Measurements from ENCODE around the gene GDF10. TPM values are rescaled to one million over a fixed set of nuclear protein-coding genes. Genes with fewer than 3 reads are reported as not detected.

Gene GDF10
- total RNA-seq, 1 experiment from 2014 or later = 0.24 TPM

DNA sequence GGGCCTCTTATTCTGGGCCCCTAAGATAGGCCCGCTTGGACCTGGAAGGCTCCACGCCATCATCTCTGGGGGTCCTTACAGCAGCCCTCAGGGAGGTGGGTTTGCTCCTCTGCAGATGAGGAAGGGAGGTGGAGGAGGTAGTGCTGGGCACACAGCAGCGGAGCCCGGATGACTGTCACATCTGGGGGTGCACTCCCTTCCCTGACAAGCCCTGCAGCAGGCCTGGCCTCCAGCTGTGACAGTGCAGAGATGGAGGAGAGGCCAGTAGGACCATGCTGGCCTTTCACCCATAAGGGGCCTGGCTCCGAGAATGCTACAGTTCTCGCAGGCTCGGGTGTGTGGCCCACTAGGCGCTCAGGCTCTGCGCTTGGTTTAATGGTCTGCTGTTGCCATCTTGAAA is 31.5 kb downstream of the GDF10 start:
- Mint-ChIP-seq H3K27me3 (ENCODE audit: low read depth) (no peaks in the 10 kb centered on the region), H3K27ac (no peak overlapping the region), H3K4me1 (no peaks in the 10 kb centered on the region), H3K4me3 (no peak overlapping the region), H3K36me3 (no peaks in the 10 kb centered on the region), H3K9me3 (peaks cover 17% of the 10 kb centered on the region)
- TF ChIP-seq, protein P1, sequence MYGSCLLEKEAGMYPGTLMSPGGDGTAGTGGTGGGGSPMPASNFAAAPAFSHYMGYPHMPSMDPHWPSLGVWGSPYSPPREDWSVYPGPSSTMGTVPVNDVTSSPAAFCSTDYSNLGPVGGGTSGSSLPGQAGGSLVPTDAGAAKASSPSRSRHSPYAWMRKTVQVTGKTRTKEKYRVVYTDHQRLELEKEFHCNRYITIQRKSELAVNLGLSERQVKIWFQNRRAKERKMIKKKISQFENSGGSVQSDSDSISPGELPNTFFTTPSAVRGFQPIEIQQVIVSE (CRISPR knock-in tag; IDR thresholded peaks at IDR 0.05; ENCODE audit: borderline replicate concordance) = no peak
- TF ChIP-seq, protein P2, sequence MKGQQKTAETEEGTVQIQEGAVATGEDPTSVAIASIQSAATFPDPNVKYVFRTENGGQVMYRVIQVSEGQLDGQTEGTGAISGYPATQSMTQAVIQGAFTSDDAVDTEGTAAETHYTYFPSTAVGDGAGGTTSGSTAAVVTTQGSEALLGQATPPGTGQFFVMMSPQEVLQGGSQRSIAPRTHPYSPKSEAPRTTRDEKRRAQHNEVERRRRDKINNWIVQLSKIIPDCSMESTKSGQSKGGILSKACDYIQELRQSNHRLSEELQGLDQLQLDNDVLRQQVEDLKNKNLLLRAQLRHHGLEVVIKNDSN (CRISPR knock-in tag; IDR thresholded peaks at IDR 0.05) = no peak
- TF ChIP-seq, protein P3, sequence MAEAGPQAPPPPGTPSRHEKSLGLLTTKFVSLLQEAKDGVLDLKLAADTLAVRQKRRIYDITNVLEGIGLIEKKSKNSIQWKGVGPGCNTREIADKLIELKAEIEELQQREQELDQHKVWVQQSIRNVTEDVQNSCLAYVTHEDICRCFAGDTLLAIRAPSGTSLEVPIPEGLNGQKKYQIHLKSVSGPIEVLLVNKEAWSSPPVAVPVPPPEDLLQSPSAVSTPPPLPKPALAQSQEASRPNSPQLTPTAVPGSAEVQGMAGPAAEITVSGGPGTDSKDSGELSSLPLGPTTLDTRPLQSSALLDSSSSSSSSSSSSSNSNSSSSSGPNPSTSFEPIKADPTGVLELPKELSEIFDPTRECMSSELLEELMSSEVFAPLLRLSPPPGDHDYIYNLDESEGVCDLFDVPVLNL (CRISPR knock-in tag; IDR thresholded peaks at IDR 0.05; ENCODE audit: borderline replicate concordance, low read depth) = no peak
- TF ChIP-seq OVOL2 (CRISPR knock-in tag; IDR thresholded peaks at IDR 0.05; ENCODE audit: borderline replicate concordance) (no peak), ZNF138 (CRISPR knock-in tag; conservative IDR thresholded peaks at IDR 0.05) (no peak), HMGA2 (CRISPR knock-in tag; IDR thresholded peaks at IDR 0.05) (no peak), ZBTB21 (CRISPR knock-in tag; IDR thresholded peaks at IDR 0.05; ENCODE audit: borderline replicate concordance) (no peak), ZNF219 (CRISPR knock-in tag; IDR thresholded peaks at IDR 0.05; ENCODE audit: borderline replicate concordance) (no peak), ZNF416 (CRISPR knock-in tag; IDR thresholded peaks at IDR 0.05) (no peak), EMX1 (CRISPR knock-in tag; IDR thresholded peaks at IDR 0.05) (no peak), ETV6 (CRISPR knock-in tag; IDR thresholded peaks at IDR 0.05) (no peak), SMAD3 (CRISPR knock-in tag; IDR thresholded peaks at IDR 0.05; ENCODE audit: borderline replicate concordance) (no peak)
- TF ChIP-seq, protein P4, sequence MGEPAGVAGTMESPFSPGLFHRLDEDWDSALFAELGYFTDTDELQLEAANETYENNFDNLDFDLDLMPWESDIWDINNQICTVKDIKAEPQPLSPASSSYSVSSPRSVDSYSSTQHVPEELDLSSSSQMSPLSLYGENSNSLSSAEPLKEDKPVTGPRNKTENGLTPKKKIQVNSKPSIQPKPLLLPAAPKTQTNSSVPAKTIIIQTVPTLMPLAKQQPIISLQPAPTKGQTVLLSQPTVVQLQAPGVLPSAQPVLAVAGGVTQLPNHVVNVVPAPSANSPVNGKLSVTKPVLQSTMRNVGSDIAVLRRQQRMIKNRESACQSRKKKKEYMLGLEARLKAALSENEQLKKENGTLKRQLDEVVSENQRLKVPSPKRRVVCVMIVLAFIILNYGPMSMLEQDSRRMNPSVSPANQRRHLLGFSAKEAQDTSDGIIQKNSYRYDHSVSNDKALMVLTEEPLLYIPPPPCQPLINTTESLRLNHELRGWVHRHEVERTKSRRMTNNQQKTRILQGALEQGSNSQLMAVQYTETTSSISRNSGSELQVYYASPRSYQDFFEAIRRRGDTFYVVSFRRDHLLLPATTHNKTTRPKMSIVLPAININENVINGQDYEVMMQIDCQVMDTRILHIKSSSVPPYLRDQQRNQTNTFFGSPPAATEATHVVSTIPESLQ (CRISPR knock-in tag; IDR thresholded peaks at IDR 0.05) = no peak
- TF ChIP-seq, protein P5, sequence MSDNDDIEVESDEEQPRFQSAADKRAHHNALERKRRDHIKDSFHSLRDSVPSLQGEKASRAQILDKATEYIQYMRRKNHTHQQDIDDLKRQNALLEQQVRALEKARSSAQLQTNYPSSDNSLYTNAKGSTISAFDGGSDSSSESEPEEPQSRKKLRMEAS (CRISPR knock-in tag; IDR thresholded peaks at IDR 0.05) = no peak
- TF ChIP-seq, protein P6, sequence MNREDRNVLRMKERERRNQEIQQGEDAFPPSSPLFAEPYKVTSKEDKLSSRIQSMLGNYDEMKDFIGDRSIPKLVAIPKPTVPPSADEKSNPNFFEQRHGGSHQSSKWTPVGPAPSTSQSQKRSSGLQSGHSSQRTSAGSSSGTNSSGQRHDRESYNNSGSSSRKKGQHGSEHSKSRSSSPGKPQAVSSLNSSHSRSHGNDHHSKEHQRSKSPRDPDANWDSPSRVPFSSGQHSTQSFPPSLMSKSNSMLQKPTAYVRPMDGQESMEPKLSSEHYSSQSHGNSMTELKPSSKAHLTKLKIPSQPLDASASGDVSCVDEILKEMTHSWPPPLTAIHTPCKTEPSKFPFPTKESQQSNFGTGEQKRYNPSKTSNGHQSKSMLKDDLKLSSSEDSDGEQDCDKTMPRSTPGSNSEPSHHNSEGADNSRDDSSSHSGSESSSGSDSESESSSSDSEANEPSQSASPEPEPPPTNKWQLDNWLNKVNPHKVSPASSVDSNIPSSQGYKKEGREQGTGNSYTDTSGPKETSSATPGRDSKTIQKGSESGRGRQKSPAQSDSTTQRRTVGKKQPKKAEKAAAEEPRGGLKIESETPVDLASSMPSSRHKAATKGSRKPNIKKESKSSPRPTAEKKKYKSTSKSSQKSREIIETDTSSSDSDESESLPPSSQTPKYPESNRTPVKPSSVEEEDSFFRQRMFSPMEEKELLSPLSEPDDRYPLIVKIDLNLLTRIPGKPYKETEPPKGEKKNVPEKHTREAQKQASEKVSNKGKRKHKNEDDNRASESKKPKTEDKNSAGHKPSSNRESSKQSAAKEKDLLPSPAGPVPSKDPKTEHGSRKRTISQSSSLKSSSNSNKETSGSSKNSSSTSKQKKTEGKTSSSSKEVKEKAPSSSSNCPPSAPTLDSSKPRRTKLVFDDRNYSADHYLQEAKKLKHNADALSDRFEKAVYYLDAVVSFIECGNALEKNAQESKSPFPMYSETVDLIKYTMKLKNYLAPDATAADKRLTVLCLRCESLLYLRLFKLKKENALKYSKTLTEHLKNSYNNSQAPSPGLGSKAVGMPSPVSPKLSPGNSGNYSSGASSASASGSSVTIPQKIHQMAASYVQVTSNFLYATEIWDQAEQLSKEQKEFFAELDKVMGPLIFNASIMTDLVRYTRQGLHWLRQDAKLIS (CRISPR knock-in tag; IDR thresholded peaks at IDR 0.05; ENCODE audit: borderline replicate concordance) = no peak
- POLR2A ChIA-PET = no interaction called here
- CTCF ChIA-PET = interaction anchor here (1.0 to 2.7 kb wide), 3 partner anchors 9 to 307 kb away, joined by 3 to 9 read pairs (median 8); no protein-coding TSS in a partner anchor
- ATAC-seq (no peak), DNase-seq (ENCODE audit: low spot score) (no peak)

DNA sequence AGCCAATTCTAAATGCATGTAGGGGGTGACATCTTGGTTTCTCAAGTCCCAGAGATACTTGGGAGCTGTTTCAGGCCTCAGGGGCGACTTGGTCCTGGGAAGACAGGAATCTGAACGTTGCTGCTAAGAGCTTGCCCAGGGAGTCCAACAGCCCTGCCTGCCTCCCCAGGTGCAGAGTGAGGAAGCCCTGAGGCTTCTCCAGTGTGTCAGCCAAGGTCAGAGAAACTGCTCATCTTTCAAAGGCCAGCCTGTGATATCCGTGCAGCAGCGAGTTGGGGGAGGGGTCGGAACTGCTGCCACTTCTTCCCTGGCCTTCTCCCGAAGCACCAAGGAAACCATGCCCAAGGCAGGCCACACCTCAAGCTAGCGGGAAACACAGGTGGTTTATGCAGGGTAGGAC is 32.0 kb downstream of the GDF10 start:
- H3K27me3 Mint-ChIP-seq (ENCODE audit: low read depth) = no peaks in the 10 kb centered on the region
- no peak overlapping the region for H3K27ac Mint-ChIP-seq
- H3K4me3 Mint-ChIP-seq = no peak overlapping the region
- H3K9me3 Mint-ChIP-seq = peaks cover 17% of the 10 kb centered on the region
- POLR2A ChIA-PET = no interaction called here
- DNase-seq (ENCODE audit: low spot score) (no peak), ATAC-seq (no peak)
- no peaks in the 10 kb centered on the region for H3K36me3 Mint-ChIP-seq
- H3K4me1 Mint-ChIP-seq = no peaks in the 10 kb centered on the region
- CTCF ChIA-PET = interaction anchor here (0.9 to 2.7 kb wide), 4 partner anchors 9 to 307 kb away, joined by 3 to 9 read pairs (median 6); no protein-coding TSS in a partner anchor
- TF ChIP-seq CBFB (CRISPR knock-in tag; IDR thresholded peaks at IDR 0.05; ENCODE audit: low read depth) (no peak), ETV6 (CRISPR knock-in tag; IDR thresholded peaks at IDR 0.05) (no peak), NFE2L1 (CRISPR knock-in tag; IDR thresholded peaks at IDR 0.05) (no peak), MXD4 (CRISPR knock-in tag; IDR thresholded peaks at IDR 0.05; ENCODE audit: borderline replicate concordance) (no peak), ZNF416 (CRISPR knock-in tag; IDR thresholded peaks at IDR 0.05) (no peak)
- TF ChIP-seq, protein P3 (CRISPR knock-in tag; IDR thresholded peaks at IDR 0.05; ENCODE audit: borderline replicate concordance, low read depth) = no peak
- TF ChIP-seq, protein P6 (CRISPR knock-in tag; IDR thresholded peaks at IDR 0.05; ENCODE audit: borderline replicate concordance) = no peak
- TF ChIP-seq, protein P7, sequence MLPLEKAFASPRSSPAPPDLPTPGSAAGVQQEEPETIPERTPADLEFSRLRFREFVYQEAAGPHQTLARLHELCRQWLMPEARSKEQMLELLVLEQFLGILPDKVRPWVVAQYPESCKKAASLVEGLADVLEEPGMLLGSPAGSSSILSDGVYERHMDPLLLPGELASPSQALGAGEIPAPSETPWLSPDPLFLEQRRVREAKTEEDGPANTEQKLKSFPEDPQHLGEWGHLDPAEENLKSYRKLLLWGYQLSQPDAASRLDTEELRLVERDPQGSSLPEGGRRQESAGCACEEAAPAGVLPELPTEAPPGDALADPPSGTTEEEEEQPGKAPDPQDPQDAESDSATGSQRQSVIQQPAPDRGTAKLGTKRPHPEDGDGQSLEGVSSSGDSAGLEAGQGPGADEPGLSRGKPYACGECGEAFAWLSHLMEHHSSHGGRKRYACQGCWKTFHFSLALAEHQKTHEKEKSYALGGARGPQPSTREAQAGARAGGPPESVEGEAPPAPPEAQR (CRISPR knock-in tag; IDR thresholded peaks at IDR 0.05) = no peak

All from WTC11 (cell line).